ENCODE measurements around the gene HDGFL1.

- TF ChIP-seq CTCF (IDR thresholded peaks at IDR 0.05; ENCODE audit: poor library complexity) (no peak), EZH2phosphoT487 (IDR thresholded peaks at IDR 0.05; ENCODE audit: low read depth, severe bottlenecking, unreplicated experiment) (no peak), EZH2 (IDR thresholded peaks at IDR 0.05; ENCODE audit: borderline replicate concordance) (no peak)
Observed at GRCh38 chr6:22529866-22530265, 39.5 kb upstream of the HDGFL1 start.

All from hepatocyte (in vitro differentiated cells).